Raji (cell line): Measurements from ENCODE around the gene KCND1.

Source experiments
- POLR2A ChIP-seq: IDR thresholded peaks from 2 replicates; pipeline ENCODE4 v1.6.1; 2011; ENCODE audit warnings: low read depth, low read length, control low read depth; ENCODE audit not compliant: insufficient read depth

The KCND1 gene

GRCh38 chrX:48913605-48914366 is 57.9 kb downstream of the KCND1 start:
- no peak for TF ChIP-seq POLR2A

GRCh38 chrX:48911412-48912182 is 60.0 kb downstream of the KCND1 start, which contains the start of gene SLC35A2:
Gene SLC35A2, minus strand, starts transcription at chrX:48911646. Its CDS starts 10 bp downstream, at chrX:48911636.
- TF ChIP-seq POLR2A = peak; percentile 54
